GM23338 (cell line): Measurements from ENCODE around the gene LPIN1. TPM values are rescaled to one million over a fixed set of nuclear protein-coding genes. Genes with fewer than 3 reads are reported as not detected.

ENCODE experiments used
- ATAC-seq: fragments of 200-7000 bp; cut with Tn5 transposase; 3 replicates; pipeline ENCODE4 v1.9.1; 2020
- DNase-seq: peaks from one replicate; pipeline ENCODE4 v3.0.0-alpha.2; 2015; ENCODE audit warnings: low spot score
- H2AFZ ChIP-seq: fragments of 200-600 bp; sonication (generic); 2 replicates; pipeline ENCODE4 v1.8.0; 2016; ENCODE audit warnings: antibody characterized with exemption, mild to moderate bottlenecking, moderate library complexity
- H3F3A ChIP-seq: fragments of 200-600 bp; sonication (generic); replicated peaks from 2 replicates; pipeline ENCODE4 v1.8.0; 2017; ENCODE audit warnings: antibody characterized with exemption, mixed run types, low read depth
- H3K27ac ChIP-seq: fragments of 200-600 bp; sonication (generic); 2 replicates; pipeline ENCODE4 v1.6.1; 2016; ENCODE audit warnings: low read depth
- H3K27me3 ChIP-seq: fragments of 200-600 bp; sonication (generic); 2 replicates; pipeline ENCODE4 v1.8.0; 2016; ENCODE audit warnings: mild to moderate bottlenecking, mixed run types, moderate library complexity; ENCODE audit not compliant: insufficient read depth
- H3K36me3 ChIP-seq: fragments of 200-600 bp; sonication (generic); 2 replicates; pipeline ENCODE4 v1.8.0; 2016; ENCODE audit warnings: mild to moderate bottlenecking; ENCODE audit not compliant: insufficient read depth
- H3K4me1 ChIP-seq: fragments of 200-600 bp; sonication (generic); 2 replicates; pipeline ENCODE4 v1.8.0; 2016; ENCODE audit warnings: mild to moderate bottlenecking, moderate library complexity; ENCODE audit not compliant: insufficient read depth
- H3K4me2 ChIP-seq: fragments of 200-600 bp; sonication (generic); 2 replicates; pipeline ENCODE4 v1.7.1; 2017; ENCODE audit warnings: mixed run types
- H3K4me3 ChIP-seq: fragments of 200-600 bp; sonication (generic); 2 replicates; pipeline ENCODE4 v1.6.1; 2016; ENCODE audit warnings: mixed run types
- H3K79me2 ChIP-seq: fragments of 200-600 bp; sonication (generic); replicated peaks from 2 replicates; pipeline ENCODE4 v1.8.0; 2017; ENCODE audit warnings: mild to moderate bottlenecking; ENCODE audit not compliant: insufficient read depth
- H3K9me2 ChIP-seq: fragments of 200-600 bp; sonication (generic); 2 replicates; pipeline ENCODE4 v1.8.0; 2017; ENCODE audit not compliant: insufficient read depth
- H4K20me1 ChIP-seq: fragments of 200-600 bp; sonication (generic); replicated peaks from 2 replicates; pipeline ENCODE4 v1.8.0; 2017; ENCODE audit warnings: mild to moderate bottlenecking; ENCODE audit not compliant: insufficient read depth
- H3K27ac Mint-ChIP-seq: 2 replicates; pipeline ENCODE4 v1.8.0; 2020; ENCODE audit warnings: inconsistent platforms, mild to moderate bottlenecking, moderate library complexity, mixed read lengths
- H3K27me3 Mint-ChIP-seq: 3 replicates; pipeline ENCODE4 v1.8.0; 2022; ENCODE audit warnings: low read depth, mild to moderate bottlenecking, moderate library complexity, mixed read lengths, inconsistent platforms; ENCODE audit not compliant: insufficient read depth, poor library complexity
- H3K36me3 Mint-ChIP-seq: 3 replicates; pipeline ENCODE4 v1.8.0; 2021; ENCODE audit warnings: low read depth, mild to moderate bottlenecking, inconsistent platforms, moderate library complexity, mixed read lengths
- H3K4me1 Mint-ChIP-seq: 3 replicates; pipeline ENCODE4 v1.8.0; 2020; ENCODE audit warnings: mild to moderate bottlenecking, inconsistent platforms, mixed read lengths
- H3K4me3 Mint-ChIP-seq: 3 replicates; pipeline ENCODE4 v1.8.0; 2021; ENCODE audit warnings: moderate library complexity, mild to moderate bottlenecking, inconsistent platforms, mixed read lengths
- H3K9me3 Mint-ChIP-seq: 3 replicates; pipeline ENCODE4 v1.8.0; 2020; ENCODE audit warnings: moderate library complexity, mild to moderate bottlenecking, inconsistent platforms, mixed read lengths
- CREB1 ChIP-seq: fragments of 250-450 bp; sonication (Bioruptor Pico); IDR thresholded peaks from 2 replicates; pipeline ENCODE4 v1.5.0; 2020; ENCODE audit warnings: low read depth, mild to moderate bottlenecking, moderate library complexity
- CTCF ChIP-seq, 2 experiments: fragments of 200-600 bp in 1 of 2; sonication (generic) in 1 of 2; conservative IDR thresholded peaks; 2 replicates each; pipeline versions ENCODE4 v1.5.1 to v1.6.1; 2016 to 2017; ENCODE audit warnings: antibody characterized with exemption in 2 of 2, low read depth in 2 of 2, mild to moderate bottlenecking in 2 of 2, moderate library complexity in 1 of 2
- ETS1 ChIP-seq: IDR thresholded peaks from 2 replicates; pipeline ENCODE4 v1.6.1; 2016; ENCODE audit warnings: antibody characterized with exemption
- EZH2 ChIP-seq: fragments of 200-600 bp; sonication (generic); IDR thresholded peaks from one replicate; pipeline ENCODE4 v1.8.0; 2017; ENCODE audit warnings: antibody characterized with exemption, mild to moderate bottlenecking, low read depth; ENCODE audit not compliant: unreplicated experiment
- EZH2phosphoT487 ChIP-seq: fragments of 200-600 bp; sonication (generic); IDR thresholded peaks from one replicate; pipeline ENCODE4 v1.8.1; 2018; ENCODE audit warnings: antibody characterized with exemption; ENCODE audit not compliant: unreplicated experiment
- JUNB ChIP-seq: IDR thresholded peaks from one replicate; pipeline ENCODE4 v1.6.1; 2016; ENCODE audit warnings: antibody characterized with exemption; ENCODE audit not compliant: unreplicated experiment
- NANOG ChIP-seq: IDR thresholded peaks from 2 replicates; pipeline ENCODE4 v1.6.1; 2016; ENCODE audit warnings: antibody characterized with exemption, borderline replicate concordance
- POLR2AphosphoS5 ChIP-seq: IDR thresholded peaks from 2 replicates; pipeline ENCODE4 v1.6.1; 2016; ENCODE audit warnings: antibody characterized with exemption, low read depth
- REST ChIP-seq: IDR thresholded peaks from one replicate; pipeline ENCODE4 v1.6.1; 2018; ENCODE audit warnings: antibody characterized with exemption; ENCODE audit not compliant: unreplicated experiment
- STAT1 ChIP-seq: IDR thresholded peaks from one replicate; pipeline ENCODE4 v1.6.1; 2016; ENCODE audit warnings: antibody characterized with exemption; ENCODE audit not compliant: unreplicated experiment
- ZNF114 ChIP-seq: fragments of 250-450 bp; sonication (Bioruptor Pico); IDR thresholded peaks from 2 replicates; pipeline ENCODE4 v1.5.0; 2020; ENCODE audit warnings: mild to moderate bottlenecking, moderate library complexity
- ZNF331 ChIP-seq: fragments of 250-450 bp; sonication (Bioruptor Pico); IDR thresholded peaks from 2 replicates; pipeline ENCODE4 v1.5.0; 2020; ENCODE audit warnings: low read depth, mild to moderate bottlenecking, moderate library complexity
- ZNF462 ChIP-seq: fragments of 250-450 bp; sonication (Bioruptor Pico); IDR thresholded peaks from 2 replicates; pipeline ENCODE4 v1.5.0; 2020; ENCODE audit warnings: mild to moderate bottlenecking, moderate library complexity
- polyA plus RNA-seq: library from polyadenylated mRNA; unstranded; fragments of >200 nt; fragmentation: Nextera tagmentation; extraction: Ambion mirVana; gene quantifications from 2 replicates; pipeline ENCODE4 v1.2.1, GENCODE V29; 2016
- total RNA-seq: library from RNA; depleted of rRNA; stranded (reverse); fragments of >200 nt; shearing (Covaris generic); gene quantifications from 2 replicates; pipeline ENCODE4 v1.2.3, GENCODE V29; 2014

The LPIN1 gene
- total and polyA plus RNA-seq, 2 experiments from 2014 or later, result 4.4 to 9.5 TPM

GRCh38 chr2:11752906-11753305, 6.5 kb downstream of the LPIN1 start:
- 0 out of 3 replicates have a peak, but pooled peaks cover under 1% of the 10 kb centered on the region for H3K9me3 Mint-ChIP-seq
- H3K9me2 ChIP-seq, result no peaks in the 10 kb centered on the region
- H3K4me3 Mint-ChIP-seq, result no peak overlapping the region
- peaks cover 31% of the 10 kb centered on the region; the same call in 2 of the 3 replicates for H3K4me1 Mint-ChIP-seq
- TF ChIP-seq EZH2 (no peak), ZNF331 (CRISPR knock-in tag) (no peak), ZNF462 (CRISPR knock-in tag) (no peak), ETS1 (no peak), JUNB (no peak), STAT1 (no peak), NANOG (no peak), CTCF (conservative IDR thresholded peaks at IDR 0.05; ENCODE audit: low read depth in 2 of 2) (no peak), REST (no peak), ZNF114 (CRISPR knock-in tag) (no peak), CREB1 (CRISPR knock-in tag) (no peak), POLR2AphosphoS5 (no peak), EZH2phosphoT487 (no peak)
- H3K27me3 Mint-ChIP-seq, result peaks cover 7% of the 10 kb centered on the region
- no peak overlapping the region for H2AFZ ChIP-seq
- H3K36me3 Mint-ChIP-seq, result peaks cover 2% of the 10 kb centered on the region; the same call in 1 of the 3 replicates
- no peak overlapping the region for H3K27ac Mint-ChIP-seq
- H3K4me3 ChIP-seq, result no peak overlapping the region
- no peaks in the 10 kb centered on the region for H3K36me3 ChIP-seq
- ATAC-seq (no peak), DNase-seq (no peak)
- peaks cover 3% of the 10 kb centered on the region for H3K4me1 ChIP-seq
- H3K27me3 ChIP-seq, result peaks cover 2% of the 10 kb centered on the region; the same call in 1 of the 2 replicates
- H3K4me2 ChIP-seq, result no peak overlapping the region
- no peak overlapping the region for H3K27ac ChIP-seq
- no peaks in the 10 kb centered on the region; the same call in 1 of the 2 replicates for H4K20me1 ChIP-seq
- no peaks in the 10 kb centered on the region for H3F3A ChIP-seq
- peaks cover 12% of the 10 kb centered on the region for H3K79me2 ChIP-seq
